HCT116 (cell line): ENCODE results near the gene BCDIN3D. TPM values are rescaled to one million over a fixed set of nuclear protein-coding genes. Genes with fewer than 3 reads are reported as not detected.
A peak's percentile ranks its signal among the peaks of the same experiment; 100 is the strongest.

Source experiments
- ATAC-seq: fragments of 200-7000 bp; cut with Tn5 transposase; 2 replicates; pipeline ENCODE4 v1.9.1; 2020; ENCODE audit warnings: mild to moderate bottlenecking, moderate library complexity
- BruUV-seq: library from RNA; stranded (reverse); fragments of 400-500 nt; replicated peaks from 2 replicates; lab custom pipeline; 2021; lab: Mats Ljungman, UMichigan
- CTCF ChIA-PET: fragments of 300-600 bp; sonication (Branson Sonifier 250); formaldehyde crosslinking; loops from one replicate; lab custom pipeline; 2021; ENCODE audit warnings: antibody characterized with exemption; lab: Charles Lee
- POLR2A ChIA-PET: fragments of 300-600, 350-600 bp; sonication (Branson Sonifier 250); formaldehyde crosslinking; loops from one replicate; lab custom pipeline; 2021; ENCODE audit warnings: antibody characterized with exemption; lab: Charles Lee
- RAD21 ChIA-PET, 2 experiments: fragments of 300-600 bp; sonication (Branson Sonifier 250); formaldehyde crosslinking; loops; one replicate each; lab custom pipeline; 2023; ENCODE audit warnings: low total read pairs in 2 of 2; ENCODE audit not compliant: uncharacterized antibody in 2 of 2, unreplicated experiment in 2 of 2, low non-redundant PET in 1 of 2; lab: Charles Lee
- DNase-seq: peaks from one replicate; pipeline ENCODE4 v3.0.0-alpha.2; 2010; ENCODE audit warnings: low read depth, low spot score
- H2AFZ ChIP-seq: fragments of 200-600 bp; shearing (Covaris generic), sonication (generic); 2 replicates; pipeline ENCODE4 v1.6.1; 2017; ENCODE audit warnings: low read depth, mixed run types, mixed read lengths, antibody characterized with exemption, low read length; ENCODE audit not compliant: poor library complexity, severe bottlenecking
- H3K27ac ChIP-seq: 2 replicates; pipeline ENCODE4 v1.5.1; 2012; ENCODE audit warnings: low read depth, low read length
- H3K27me3 ChIP-seq: fragments of 200-600 bp; sonication (generic); 2 replicates; pipeline ENCODE4 v1.6.1; 2016; ENCODE audit warnings: mixed run types, low read length, mixed read lengths; ENCODE audit not compliant: insufficient read depth
- H3K36me3 ChIP-seq, 2 experiments: fragments of 200-500 bp in 1 of 2; fragments of 200-600 bp in 1 of 2; sonication (Bioruptor generic) in 1 of 2; sonication (generic) in 1 of 2; 2 replicates each; pipeline versions ENCODE4 v1.5.1 to v1.6.1; 2014 to 2016; ENCODE audit warnings: low read length in 2 of 2, inconsistent platforms in 1 of 2, mixed read lengths in 1 of 2, mixed run types in 1 of 2; ENCODE audit not compliant: insufficient read depth in 2 of 2, control insufficient read depth in 1 of 2
- H3K4me1 ChIP-seq, 2 experiments: fragments of 200-600 bp in 1 of 2; sonication (generic) in 1 of 2; 2 replicates each; pipeline versions ENCODE4 v1.5.1 to v1.6.1; 2012 to 2017; ENCODE audit warnings: low read length in 2 of 2, inconsistent platforms in 1 of 2, mild to moderate bottlenecking in 1 of 2, mixed read lengths in 1 of 2, mixed run types in 1 of 2, moderate library complexity in 1 of 2; ENCODE audit not compliant: insufficient read depth in 2 of 2, control insufficient read depth in 1 of 2
- H3K4me2 ChIP-seq: fragments of 200-600 bp; sonication (generic); 2 replicates; pipeline ENCODE4 v1.6.1; 2017; ENCODE audit warnings: mixed run types, low read length, mixed read lengths
- H3K4me3 ChIP-seq, 2 experiments: fragments of 200-600 bp in 1 of 2; sonication (generic) in 1 of 2; replicated peaks in 1 of 2; 2 replicates each; pipeline ENCODE4 v1.5.1; 2011 to 2016; ENCODE audit warnings: low read length in 2 of 2, control low read depth in 1 of 2, low read depth in 1 of 2, mild to moderate bottlenecking in 1 of 2, mixed read lengths in 1 of 2, mixed run types in 1 of 2
- H3K79me2 ChIP-seq: fragments of 200-600 bp; sonication (generic); 2 replicates; pipeline ENCODE4 v1.6.1; 2017; ENCODE audit warnings: mild to moderate bottlenecking, mixed run types, low read length, moderate library complexity, mixed read lengths; ENCODE audit not compliant: insufficient read depth
- H3K9ac ChIP-seq: fragments of 200-600 bp; sonication (generic); 2 replicates; pipeline ENCODE4 v1.6.1; 2016; ENCODE audit warnings: low read length, mixed read lengths
- H3K9me2 ChIP-seq: fragments of 200-600 bp; sonication (generic), shearing (Covaris generic); 2 replicates; pipeline ENCODE4 v1.6.1; 2017; ENCODE audit warnings: mixed run types, mild to moderate bottlenecking, moderate library complexity; ENCODE audit not compliant: insufficient read depth
- H3K9me3 ChIP-seq, 2 experiments: fragments of 200-500 bp in 1 of 2; fragments of 200-600 bp in 1 of 2; sonication (Bioruptor generic) in 1 of 2; sonication (generic) in 1 of 2; 2 replicates each; pipeline ENCODE4 v1.6.1; 2014 to 2017; ENCODE audit warnings: low read length in 2 of 2, mixed read lengths in 2 of 2, inconsistent platforms in 1 of 2, low read depth in 1 of 2, mild to moderate bottlenecking in 1 of 2, mixed run types in 1 of 2, moderate library complexity in 1 of 2; ENCODE audit not compliant: control insufficient read depth in 1 of 2, insufficient read depth in 1 of 2
- H4K20me1 ChIP-seq: fragments of 200-600 bp; sonication (generic), shearing (Covaris generic); 2 replicates; pipeline ENCODE4 v1.6.1; 2017; ENCODE audit warnings: mixed run types, mild to moderate bottlenecking, moderate library complexity; ENCODE audit not compliant: insufficient read depth
- CBX3 ChIP-seq: IDR thresholded peaks from 2 replicates; pipeline ENCODE4 v1.6.1; 2012; ENCODE audit warnings: low read depth
- CEBPB ChIP-seq: IDR thresholded peaks from 2 replicates; pipeline ENCODE4 v1.6.1; 2012; ENCODE audit warnings: low read depth
- EZH2 ChIP-seq: fragments of 200-600 bp; sonication (generic); IDR thresholded peaks from 2 replicates; pipeline ENCODE4 v1.6.1; 2017; ENCODE audit warnings: antibody characterized with exemption, mixed run types
- EZH2phosphoT487 ChIP-seq: fragments of 200-600 bp; IDR thresholded peaks from 2 replicates; pipeline ENCODE4 v1.6.1; 2018; ENCODE audit warnings: antibody characterized with exemption, borderline replicate concordance
- FOSL1 ChIP-seq: IDR thresholded peaks from 2 replicates; pipeline ENCODE4 v1.6.1; 2012; ENCODE audit warnings: low read depth
- MAX ChIP-seq: IDR thresholded peaks from 2 replicates; pipeline ENCODE4 v1.6.1; 2012
- POLR2A ChIP-seq: IDR thresholded peaks from 2 replicates; pipeline ENCODE4 v1.7.0; 2011; ENCODE audit warnings: borderline replicate concordance; ENCODE audit not compliant: insufficient read depth, insufficient read length; ENCODE audit errors: extremely low read depth
- RAD21 ChIP-seq: IDR thresholded peaks from 2 replicates; pipeline ENCODE4 v1.6.1; 2012; ENCODE audit warnings: low read depth, mild to moderate bottlenecking
- REST ChIP-seq: IDR thresholded peaks from 2 replicates; pipeline ENCODE4 v1.6.1; 2012; ENCODE audit warnings: low read depth
- SIN3A ChIP-seq: IDR thresholded peaks from 2 replicates; pipeline ENCODE4 v1.6.1; 2012; ENCODE audit warnings: low read depth
- SP1 ChIP-seq: IDR thresholded peaks from 2 replicates; pipeline ENCODE4 v1.6.1; 2012; ENCODE audit warnings: low read depth
- TCF7L2 ChIP-seq: IDR thresholded peaks from 2 replicates; pipeline ENCODE4 v1.7.0; 2011; ENCODE audit warnings: borderline replicate concordance, inconsistent platforms; ENCODE audit not compliant: insufficient read depth, insufficient read length; ENCODE audit errors: extremely low read depth
- YY1 ChIP-seq: IDR thresholded peaks from 2 replicates; pipeline ENCODE4 v1.6.1; 2011; ENCODE audit warnings: low read length, low read depth, moderate library complexity, mild to moderate bottlenecking; ENCODE audit not compliant: insufficient replicate concordance; ENCODE audit errors: extremely low read depth
- ZFX ChIP-seq: fragments of 450-650 bp; IDR thresholded peaks from 2 replicates; pipeline ENCODE4 v1.6.1; 2017
- ZNF274 ChIP-seq: fragments of 200-500 bp; sonication (Bioruptor generic); IDR thresholded peaks from 2 replicates; pipeline ENCODE4 v1.6.1; 2014; ENCODE audit warnings: mild to moderate bottlenecking, low read depth, low read length, inconsistent platforms
- intact Hi-C: fragments of 100-400 bp; cut with micrococcal nuclease; formaldehyde crosslinking; loops from 2 replicates; pipeline ENCODE4 v1.10.0; 2022
- total RNA-seq: library from RNA; stranded (reverse); gene quantifications from one replicate; pipeline ENCODE4 v1.2.1, GENCODE V29; 2021; ENCODE audit not compliant: unreplicated experiment
- TF ChIP-seq, protein P1 (sequence below), 3 experiments: fragments of 200-600 bp in 1 of 3; sonication (generic) in 1 of 3; IDR thresholded peaks in 2 of 3; conservative IDR thresholded peaks in 1 of 3; 2 replicates each; pipeline ENCODE4 v1.5.1; 2012 to 2017; ENCODE audit warnings: low read depth in 2 of 3, low read length in 2 of 3, antibody characterized with exemption in 1 of 3, borderline replicate concordance in 1 of 3, control low read depth in 1 of 3, mild to moderate bottlenecking in 1 of 3, mixed read lengths in 1 of 3, mixed run types in 1 of 3, moderate library complexity in 1 of 3; ENCODE audit not compliant: insufficient read depth in 1 of 3
- TF ChIP-seq, protein P2 (sequence below): IDR thresholded peaks from 2 replicates; pipeline ENCODE4 v1.6.1; 2012

BCDIN3D gene
- total RNA-seq, 1 experiment from 2014 or later: 5.7 TPM

DNA sequence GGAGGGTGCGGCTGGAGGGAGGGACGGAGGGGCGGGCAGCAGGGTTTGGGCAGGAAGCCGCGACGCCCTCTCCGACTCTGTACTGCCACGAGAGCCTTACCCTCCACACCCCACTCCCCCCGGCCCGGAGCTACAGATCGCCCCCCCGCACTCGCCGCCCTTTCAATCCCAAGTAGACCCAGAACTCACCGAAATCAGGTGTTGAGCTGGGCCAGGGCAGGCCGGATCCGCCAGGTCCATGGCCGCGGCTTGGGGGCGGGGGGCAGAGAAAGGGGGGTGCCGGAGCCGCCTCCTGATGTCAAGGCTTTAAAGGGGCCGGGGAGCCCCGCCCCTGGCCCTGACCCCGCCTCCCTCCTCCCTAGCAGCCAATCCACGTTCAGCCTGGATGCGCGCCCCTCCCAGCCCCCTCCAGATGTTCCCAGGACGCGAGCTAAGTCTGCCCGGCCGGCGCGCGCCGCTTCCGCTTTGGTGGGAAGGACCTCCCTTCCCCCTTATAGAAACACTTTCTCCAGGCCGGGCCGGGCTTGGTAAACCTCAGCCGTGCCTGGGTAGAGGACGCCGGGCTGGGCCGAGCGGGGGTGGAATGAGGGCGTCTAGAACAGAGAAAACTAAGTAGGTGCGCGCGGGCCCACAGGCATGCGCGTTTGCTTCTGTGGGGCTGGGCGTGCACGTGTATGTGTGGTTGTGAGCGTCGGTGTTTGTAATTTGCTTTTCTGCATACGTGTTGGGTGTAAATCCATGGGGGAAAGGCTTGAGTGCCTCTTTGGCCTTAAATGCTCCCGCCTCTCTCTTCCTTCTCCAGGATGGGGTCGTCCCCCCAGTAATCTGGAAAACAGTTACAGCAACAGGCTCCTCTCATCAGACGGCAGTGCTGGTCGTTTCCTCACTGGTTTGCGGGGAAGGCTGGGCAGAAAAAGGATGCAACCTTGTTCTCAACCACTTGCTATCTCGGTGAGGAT is 14.5 kb downstream of the BCDIN3D start, which contains the start of gene NCKAP5L:
Gene NCKAP5L (minus strand): TSS at position 281 of the 959 bp plus-strand sequence. CDS start 24,369 bp downstream, outside the sequence.
- H2AFZ ChIP-seq: no peak within 1 kb of the TSS
- peak; percentile 94 for ATAC-seq
- peaks cover 5 to 18% of the 10 kb centered on the region in 2 experiments; a peak in 3 of 4 replicates for H3K4me1 ChIP-seq
- H3K9me3 ChIP-seq: no peaks in the 10 kb centered on the region
- no peaks in the 10 kb centered on the region for H3K79me2 ChIP-seq
- intact Hi-C loops: no loop called here
- H3K4me3 ChIP-seq: peak within 1 kb of the TSS; percentile 68 to 74
- ChIA-PET RAD21 (interaction anchor here in 1 of 2 experiments (0.7 kb wide), 2 partner anchors 31 to 44 kb away, joined by 3 to 5 read pairs; no protein-coding TSS in a partner anchor), POLR2A (interaction anchor here (0.6 to 1.4 kb wide), 9 partner anchors 11 to 945 kb away, joined by 3 to 9 read pairs (median 4); partner anchors contain the start of genes BCDIN3D and TMBIM6), CTCF (interaction anchor here (1.0 to 1.7 kb wide), 4 partner anchors 11 to 470 kb away, joined by 3 to 14 read pairs (median 4); no protein-coding TSS in a partner anchor)
- H3K27ac ChIP-seq: peak within 1 kb of the TSS; percentile 57
- peak within 1 kb of the TSS; percentile 67 for H3K9ac ChIP-seq
- H3K27me3 ChIP-seq: no peaks in the 10 kb centered on the region
- DNase-seq: peak; percentile 82
- no peaks in the 10 kb centered on the region; the same call in 1 of the 2 replicates for H3K9me2 ChIP-seq
- no peaks in the 10 kb centered on the region for H4K20me1 ChIP-seq
- peak within 1 kb of the TSS; percentile 90 for H3K4me2 ChIP-seq
- no peaks in the 10 kb centered on the region for H3K36me3 ChIP-seq
- BruUV-seq: TSS peak; percentile 84
- TF ChIP-seq YY1 (no peak), TCF7L2 (peak; percentile 48), MAX (peak; percentile 91), RAD21 (no peak), ZNF274 (no peak), CBX3 (no peak), CEBPB (no peak), ZFX (peak; percentile 37), EZH2 (no peak), EZH2phosphoT487 (no peak), POLR2A (no peak), SP1 (peak; percentile 35; the same call in 1 of the 2 replicates), SIN3A (peak; percentile 89), REST (no peak), FOSL1 (no peak)
- TF ChIP-seq, protein P1, sequence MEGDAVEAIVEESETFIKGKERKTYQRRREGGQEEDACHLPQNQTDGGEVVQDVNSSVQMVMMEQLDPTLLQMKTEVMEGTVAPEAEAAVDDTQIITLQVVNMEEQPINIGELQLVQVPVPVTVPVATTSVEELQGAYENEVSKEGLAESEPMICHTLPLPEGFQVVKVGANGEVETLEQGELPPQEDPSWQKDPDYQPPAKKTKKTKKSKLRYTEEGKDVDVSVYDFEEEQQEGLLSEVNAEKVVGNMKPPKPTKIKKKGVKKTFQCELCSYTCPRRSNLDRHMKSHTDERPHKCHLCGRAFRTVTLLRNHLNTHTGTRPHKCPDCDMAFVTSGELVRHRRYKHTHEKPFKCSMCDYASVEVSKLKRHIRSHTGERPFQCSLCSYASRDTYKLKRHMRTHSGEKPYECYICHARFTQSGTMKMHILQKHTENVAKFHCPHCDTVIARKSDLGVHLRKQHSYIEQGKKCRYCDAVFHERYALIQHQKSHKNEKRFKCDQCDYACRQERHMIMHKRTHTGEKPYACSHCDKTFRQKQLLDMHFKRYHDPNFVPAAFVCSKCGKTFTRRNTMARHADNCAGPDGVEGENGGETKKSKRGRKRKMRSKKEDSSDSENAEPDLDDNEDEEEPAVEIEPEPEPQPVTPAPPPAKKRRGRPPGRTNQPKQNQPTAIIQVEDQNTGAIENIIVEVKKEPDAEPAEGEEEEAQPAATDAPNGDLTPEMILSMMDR (IDR thresholded peaks at IDR 0.05 in 2 of 3, conservative IDR thresholded peaks at IDR 0.05 in 1 of 3; ENCODE audit: borderline replicate concordance in 1 of 3, insufficient read depth in 1 of 3, low read depth in 2 of 3, low read length in 2 of 3): no peak
- TF ChIP-seq, protein P2, sequence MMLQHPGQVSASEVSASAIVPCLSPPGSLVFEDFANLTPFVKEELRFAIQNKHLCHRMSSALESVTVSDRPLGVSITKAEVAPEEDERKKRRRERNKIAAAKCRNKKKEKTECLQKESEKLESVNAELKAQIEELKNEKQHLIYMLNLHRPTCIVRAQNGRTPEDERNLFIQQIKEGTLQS: no peak
